NCI-H526 treated with DMSO at 0.1 percent for 48 hours (cell line): ENCODE data around the gene PFN4.
A peak's percentile ranks its signal among the peaks of the same experiment; 100 is the strongest.

Experiments used
- DNase-seq: peaks from one replicate; lab custom pipeline; 2025; lab: John Stamatoyannopoulos, UW

PFN4 gene

DNA sequence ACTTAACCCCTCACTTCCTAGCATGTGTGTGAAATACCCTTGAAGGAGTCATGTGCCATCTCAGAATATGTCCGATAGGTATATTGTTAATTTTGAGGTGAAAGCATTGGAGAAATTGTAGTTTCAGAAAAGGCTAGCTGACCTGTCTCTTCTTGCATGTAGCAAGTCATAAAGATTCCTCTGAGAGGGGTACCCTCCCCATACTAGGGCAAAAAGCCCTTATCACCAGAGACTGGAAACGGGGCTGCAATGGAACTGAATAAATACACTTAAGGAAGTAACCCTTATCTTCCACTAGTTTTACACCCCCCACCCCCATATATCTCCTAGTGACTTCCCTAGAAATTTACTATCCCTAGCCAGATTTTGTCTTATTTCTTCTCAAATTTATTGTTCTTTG lies 45.3 kb downstream of the PFN4 start:
- no peak for DNase-seq

DNA sequence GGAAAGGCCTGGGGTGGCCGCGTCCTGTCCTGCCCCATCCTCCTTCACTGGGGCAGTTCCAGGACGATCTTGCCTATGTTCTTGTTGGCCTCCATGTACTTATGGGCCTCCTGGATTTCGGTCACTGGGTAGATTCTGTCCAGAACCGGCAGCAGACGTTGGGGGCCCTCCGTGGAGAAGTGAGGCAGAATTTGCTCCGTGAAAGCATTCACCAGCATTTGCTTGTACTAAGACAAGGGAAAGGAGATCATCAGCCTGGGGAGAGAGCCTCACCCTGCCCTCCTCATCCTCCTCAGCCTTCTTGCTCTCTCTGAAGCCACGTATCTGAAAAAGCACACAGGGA lies 45.6 kb downstream of the PFN4 start:
- no peak for DNase-seq

DNA sequence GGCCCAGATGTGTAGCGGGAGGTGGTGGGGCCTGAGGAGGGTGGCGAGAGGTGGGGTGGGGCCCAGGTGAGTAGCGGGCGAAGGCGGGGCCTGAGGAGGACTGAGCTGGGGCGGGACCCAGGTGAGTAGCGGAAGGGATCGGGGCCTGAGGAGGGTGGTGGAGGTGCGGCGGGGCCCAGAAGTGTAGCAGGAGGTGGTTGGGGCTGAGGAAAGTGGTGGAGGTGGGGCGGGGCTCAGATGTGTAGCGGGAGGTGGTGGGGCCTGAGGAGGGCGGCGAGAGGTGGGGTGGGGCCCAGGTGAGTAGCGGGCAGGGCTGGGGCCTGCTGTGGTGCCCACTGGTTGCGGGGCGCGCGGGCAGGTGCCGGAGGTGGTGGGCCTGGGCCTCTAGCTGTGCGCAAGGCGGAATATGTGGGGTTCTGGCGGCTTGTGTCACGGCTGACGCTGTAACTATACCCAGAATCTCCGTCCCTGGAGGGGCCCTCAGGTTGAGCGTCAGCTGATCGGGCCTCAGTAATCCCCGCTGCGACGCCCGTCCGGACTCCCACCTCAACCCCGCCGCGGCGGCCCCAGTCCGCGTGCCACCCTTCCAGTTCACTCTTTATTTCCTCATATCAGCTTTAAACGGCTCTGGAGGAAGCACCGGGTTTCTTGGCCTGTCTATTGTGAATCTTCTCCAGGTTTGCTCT lies 46.1 kb downstream of the PFN4 start:
- no peak for DNase-seq

DNA sequence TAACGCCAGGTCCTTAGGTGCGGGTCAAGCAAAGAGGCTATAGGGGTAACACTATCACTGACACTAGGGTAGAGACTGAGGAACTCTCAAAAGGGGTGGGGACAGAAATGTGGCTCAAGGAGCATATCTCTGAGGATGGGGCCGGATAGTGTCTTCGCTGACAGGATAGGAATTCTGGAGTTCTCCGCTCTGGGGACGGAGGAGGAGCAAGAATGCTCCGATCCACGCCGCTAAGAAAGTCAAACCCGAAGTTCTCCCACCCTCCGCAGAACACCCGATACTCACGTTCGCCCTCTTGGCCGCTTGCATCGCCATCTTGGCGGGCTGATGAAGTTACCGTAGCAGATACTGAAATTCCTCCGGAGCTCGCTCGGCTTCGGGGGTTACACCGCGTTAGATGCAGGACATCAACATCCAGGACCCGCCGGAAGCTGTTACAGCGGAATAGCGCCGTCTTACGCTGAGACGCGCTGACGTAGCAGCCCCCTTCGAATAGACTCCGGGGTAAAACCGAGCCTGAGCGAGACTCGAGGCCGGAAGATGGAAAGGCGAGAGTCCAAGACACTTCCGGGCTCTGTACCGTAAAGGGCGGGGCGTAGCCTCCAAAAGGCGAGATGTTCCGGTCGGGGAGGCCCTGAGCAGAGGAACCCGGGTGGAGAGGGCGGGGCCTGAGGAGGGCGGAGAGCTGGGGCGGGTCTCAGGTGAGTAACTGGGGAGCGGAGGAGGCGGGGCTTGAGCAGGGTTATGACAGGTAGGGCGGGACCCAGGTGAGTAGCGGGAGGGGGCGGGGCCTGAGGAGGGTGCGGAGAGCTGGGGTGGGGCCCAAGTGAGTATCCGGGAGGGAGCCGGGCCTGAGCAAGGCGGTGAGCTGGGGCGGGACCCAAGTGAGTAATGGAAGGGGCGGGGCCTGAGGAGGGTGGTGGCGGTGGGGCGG lies 47.0 kb downstream of the PFN4 start, which contains the start of gene SF3B6:
Gene SF3B6, minus strand, starts transcription at position 412 of the 934 bp plus-strand sequence. Its CDS starts 97 bp downstream, at position 315.
- peak; percentile 99 for DNase-seq

- no peak for DNase-seq
These were observed 47.9 kb downstream of the PFN4 start for GRCh38 chr2:24075259-24075658.

- DNase-seq: no peak
These were observed 49.3 kb downstream of the PFN4 start for GRCh38 chr2:24073816-24074215.

DNA sequence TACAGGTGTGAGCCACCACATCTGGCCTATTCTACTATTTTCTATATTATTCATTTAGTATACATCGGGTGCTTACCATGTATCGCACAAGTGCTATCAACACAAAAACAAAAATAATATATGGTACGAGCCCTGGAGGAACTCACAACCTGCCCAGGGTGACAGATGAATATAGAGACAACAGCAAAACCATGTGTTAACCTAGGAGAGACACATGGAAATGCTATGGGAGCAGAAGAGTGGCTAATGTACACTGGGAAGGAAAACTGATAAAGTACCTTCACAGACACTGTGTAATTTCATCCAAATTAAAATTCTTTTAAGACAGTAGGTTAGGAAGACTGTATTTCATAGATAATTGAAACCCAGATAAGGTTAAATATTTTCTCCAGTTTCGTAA lies 50.9 kb downstream of the PFN4 start:
- no peak for DNase-seq

- DNase-seq: no peak
These were observed 57.8 kb downstream of the PFN4 start for GRCh38 chr2:24065341-24065740.
